HG03558 (cell line): ENCODE results near the gene ECI2.
"Not testable (repeated sequence)": the region's sequence is repeated elsewhere in the genome, so short reads cannot be mapped to it uniquely, and the experiment has no call there.

Experiments used
- ATAC-seq: cut with Tn5 transposase; IDR thresholded peaks from one replicate; pipeline ENCODE4 v1.9.1; 2021; ENCODE audit warnings: moderate number of reproducible peaks; ENCODE audit not compliant: unreplicated experiment; ENCODE audit errors: extremely low read depth

ECI2 gene

DNA sequence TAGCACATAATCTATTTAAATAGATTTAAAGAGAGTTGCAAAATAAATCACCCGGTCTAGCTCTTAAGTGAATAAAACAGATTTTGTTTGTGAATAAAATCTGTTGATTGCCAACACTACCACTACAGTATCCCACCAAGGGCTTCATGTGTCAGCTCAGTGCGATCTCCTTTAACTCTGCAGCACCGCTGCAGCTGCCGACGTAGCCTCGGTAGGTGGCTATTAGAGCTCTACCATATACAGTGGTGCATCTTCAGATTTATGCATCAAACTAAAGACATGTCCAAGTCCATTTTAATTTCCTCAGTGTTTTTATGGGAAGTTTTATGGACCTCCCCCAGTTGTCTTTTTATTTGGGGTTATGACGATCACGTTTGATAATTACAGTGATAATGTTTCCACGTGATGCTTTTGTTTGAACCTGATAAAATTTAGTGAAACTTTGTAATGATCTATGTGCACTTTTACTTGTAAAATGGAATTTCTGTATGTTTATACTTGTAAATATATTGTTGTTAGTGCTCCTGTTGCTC lies 26.7 kb downstream of the ECI2 start:
- no peak for ATAC-seq

DNA sequence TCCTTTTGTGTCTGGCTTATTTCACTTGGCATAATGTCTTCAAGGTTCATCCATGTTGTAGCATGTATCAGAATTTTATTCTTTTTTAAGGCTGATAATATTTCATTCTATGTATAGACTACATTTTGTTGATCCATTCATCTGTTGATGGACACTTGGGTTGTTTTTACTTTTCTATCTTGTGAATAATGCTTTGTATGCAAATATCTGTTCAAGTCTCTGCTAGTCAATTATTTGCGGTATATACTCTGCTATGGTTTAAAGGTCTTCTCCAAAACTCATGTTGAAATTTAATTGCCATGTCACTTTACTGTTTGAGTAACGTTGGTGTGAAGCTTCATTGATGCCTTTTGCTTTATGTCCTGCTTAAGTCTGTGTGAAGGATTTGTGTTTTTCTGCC lies 27.5 kb downstream of the ECI2 start:
- ATAC-seq, result no peak

DNA sequence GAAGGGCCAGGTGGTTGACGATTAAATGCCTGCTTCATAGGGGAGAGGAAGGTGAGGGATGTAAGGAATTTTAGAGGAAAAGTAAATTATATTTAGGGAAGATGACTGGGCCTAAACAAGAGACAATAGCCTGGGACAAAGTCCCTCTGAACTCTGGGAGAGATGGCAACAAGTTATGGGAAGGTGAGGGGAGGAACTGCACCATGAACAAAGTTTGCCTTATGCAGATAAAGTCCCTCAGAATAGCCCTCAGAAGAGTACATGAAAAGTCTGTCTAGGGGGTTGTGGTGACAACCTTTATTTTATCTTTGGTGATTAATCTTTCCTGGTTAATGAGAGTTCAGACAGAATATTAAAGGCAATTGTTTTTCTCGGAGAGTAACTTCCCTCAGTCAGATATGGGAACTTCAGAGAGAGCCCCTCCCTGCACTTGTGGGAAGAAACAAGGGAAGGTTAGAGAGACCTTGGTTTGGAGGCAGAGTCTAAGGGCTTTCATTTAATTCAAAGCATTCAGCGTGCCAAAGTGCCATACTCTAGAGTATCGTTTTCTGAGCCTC lies 29.3 kb downstream of the ECI2 start:
- no peak for ATAC-seq

DNA sequence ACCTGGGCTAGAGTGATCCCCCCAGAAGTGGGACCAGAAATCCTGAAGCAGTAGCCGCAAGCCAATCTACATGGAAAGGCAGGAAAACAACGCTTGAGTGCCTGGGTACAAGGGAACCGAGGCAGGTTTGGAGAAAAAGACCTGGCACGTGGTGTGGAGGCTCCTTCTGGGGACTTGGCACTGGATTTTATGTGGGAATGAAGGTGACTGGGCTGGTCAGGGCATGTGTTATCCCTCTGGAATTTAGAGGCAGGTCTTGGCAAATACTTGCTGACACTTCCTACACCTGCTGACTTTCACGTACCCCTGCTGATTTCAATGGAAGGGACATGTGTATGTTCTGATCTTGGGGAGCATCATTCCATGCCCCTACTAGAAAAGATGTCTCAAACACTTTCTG lies 31.4 kb downstream of the ECI2 start:
- ATAC-seq, result no peak

DNA sequence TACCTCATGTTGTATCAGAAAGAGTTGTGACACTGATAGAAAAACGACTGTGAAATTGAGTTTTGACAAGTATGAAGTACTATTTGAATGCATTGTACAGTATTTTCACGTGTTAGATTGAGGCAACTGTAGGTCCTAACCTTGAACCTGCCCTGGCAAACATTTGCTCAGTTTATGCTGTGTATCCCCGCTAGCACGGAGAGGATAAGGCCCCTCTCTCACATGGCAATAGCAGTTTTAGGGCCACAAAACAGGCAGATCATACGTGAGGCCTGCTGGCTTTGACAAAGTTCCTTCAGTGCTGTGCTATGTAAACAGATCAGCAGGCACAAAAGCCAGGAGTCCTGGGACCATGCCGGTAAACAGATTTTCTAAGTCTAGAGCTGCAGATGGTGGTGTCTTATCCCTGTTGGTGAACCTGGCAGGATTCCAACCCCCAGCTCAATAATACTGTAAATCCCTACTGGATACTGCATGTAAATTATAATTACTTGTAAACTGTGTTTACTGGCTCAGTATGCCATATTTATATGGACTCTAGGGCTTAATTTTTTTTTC lies 32.6 kb downstream of the ECI2 start:
- no peak for ATAC-seq

DNA sequence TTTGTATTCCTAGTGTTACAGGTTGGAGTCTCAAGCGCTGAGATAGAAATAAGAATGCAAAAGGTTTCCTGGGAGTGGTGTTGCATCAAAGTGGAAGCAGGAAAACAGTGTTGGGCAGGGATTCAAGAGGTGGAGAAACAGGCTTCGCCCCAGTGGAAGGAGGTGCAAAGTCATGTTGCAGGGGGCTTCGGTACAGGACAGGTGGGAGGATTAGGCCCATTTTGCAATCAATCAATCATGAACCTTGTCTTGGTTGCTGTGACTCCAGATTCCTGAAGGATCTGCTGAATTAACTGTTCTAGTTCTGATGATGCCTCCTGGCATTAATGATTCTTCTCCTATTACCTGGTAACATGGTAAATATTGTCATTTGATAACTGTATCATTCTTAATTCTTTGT lies 34.1 kb downstream of the ECI2 start:
- no peak for ATAC-seq

DNA sequence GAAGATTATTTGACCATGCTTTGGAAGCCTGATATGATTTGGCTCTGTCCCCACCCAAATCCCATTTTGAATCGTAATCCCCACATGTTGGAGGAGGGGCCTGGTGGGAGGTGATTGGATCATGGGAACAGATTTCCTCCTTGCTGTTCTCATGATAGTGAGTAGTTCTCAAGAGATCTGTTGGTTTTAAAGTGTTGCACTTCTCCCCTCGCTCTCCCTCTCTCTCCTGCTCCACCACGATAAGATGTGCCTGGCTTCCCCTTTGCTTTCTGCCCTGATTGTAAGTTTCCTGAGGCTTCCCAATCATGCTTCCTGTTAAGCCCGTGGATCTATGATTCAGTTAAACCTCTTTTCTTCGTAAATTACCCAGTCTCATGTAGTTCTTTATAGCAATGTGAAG lies 34.7 kb downstream of the ECI2 start:
- no peak for ATAC-seq

DNA sequence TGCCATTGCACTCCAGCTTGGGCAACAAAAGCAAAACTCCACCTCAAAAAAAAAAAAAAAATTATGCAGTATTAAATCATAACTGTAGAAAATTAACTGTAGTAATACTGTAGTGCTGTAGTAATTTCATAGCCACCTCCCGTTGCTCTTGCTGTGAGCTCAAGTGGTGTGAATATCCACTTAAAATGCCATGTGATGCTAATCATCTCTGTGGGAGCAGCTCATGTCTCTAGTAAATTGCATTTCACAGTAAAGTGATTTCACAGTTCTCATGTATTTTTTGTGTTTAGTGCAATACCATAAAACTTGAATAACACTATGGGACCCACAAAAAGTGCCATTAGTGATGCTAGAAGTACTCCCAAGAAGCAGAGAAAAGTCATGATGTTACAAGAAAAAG lies 42.1 kb downstream of the ECI2 start:
- no peak for ATAC-seq

DNA sequence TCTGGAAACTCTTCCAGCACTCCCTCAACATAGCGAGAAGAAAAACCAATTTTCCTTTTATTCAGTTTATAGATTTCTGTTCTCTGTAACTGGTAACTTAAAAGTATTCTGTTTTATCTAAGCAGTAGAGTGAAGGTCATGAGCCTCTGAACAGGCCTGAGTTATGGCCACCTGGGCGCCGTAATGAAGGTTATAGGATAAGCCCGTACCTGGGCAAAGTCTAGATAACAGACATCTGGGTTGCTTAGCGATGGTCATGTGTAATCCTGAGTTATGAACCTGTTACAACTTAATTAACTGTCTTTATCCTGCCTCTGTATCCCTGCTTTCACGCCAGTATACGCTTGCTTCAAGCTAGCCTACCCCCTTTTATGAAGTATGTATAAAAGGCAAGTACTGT lies 43.4 kb downstream of the ECI2 start:
- ATAC-seq, result no peak

DNA sequence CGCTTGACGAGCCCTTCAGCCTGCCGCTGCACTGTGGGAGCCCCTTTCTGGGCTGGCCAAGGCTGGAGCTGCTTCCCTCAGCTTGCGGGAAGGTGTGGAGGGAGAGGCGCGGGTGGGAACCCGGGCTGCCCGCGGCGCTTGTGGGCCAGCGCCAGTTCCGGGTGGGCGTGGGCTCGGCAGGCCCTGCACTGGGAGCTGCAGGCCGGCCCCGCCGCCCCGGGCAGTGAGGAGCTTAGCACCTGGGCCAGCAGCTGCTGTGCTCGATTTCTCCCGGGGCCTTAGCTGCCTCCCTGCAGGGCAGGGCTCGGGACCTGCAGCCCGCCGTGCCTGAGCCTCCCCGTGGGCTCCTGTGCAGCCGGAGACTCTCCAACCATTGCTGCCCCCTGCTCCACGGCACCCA lies 45.3 kb downstream of the ECI2 start:
- not testable (repeated sequence) for ATAC-seq

DNA sequence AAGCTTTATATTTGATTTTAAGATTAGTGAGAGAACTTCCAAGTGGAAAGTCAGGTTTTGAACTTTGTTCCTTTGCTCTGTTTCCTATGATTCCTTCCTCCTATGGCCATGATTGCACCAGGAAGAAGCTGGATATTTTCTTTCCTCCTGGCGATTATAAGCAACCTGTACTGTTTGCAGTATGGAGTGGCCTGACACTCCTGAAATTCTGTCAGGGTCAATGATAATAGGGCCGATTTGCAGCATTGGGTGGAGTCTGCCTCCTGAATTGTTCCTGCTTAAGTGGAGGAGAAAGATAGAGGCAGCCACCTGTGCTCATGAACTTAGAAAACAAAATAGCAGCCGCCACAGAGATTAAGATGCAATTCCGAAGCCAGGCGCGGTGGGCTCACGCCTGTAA lies 46.7 kb downstream of the ECI2 start:
- no peak for ATAC-seq

DNA sequence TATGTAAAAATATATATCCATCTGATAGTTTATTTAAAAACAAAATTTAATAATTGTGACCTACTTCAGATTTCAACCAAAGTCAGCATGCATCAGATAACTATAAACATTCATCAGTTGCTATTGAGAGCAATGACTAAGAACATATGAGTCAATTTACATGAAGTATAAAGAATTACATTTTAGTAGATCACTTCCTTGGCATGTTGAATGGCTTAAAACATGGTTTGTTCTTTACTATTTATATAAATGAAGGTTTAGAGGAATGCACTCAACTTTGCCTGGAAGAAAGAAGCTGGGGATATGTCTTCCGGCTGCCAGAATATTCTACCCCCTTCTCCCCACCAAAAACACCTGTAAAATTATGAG lies 50.1 kb downstream of the ECI2 start:
- ATAC-seq, result no peak

DNA sequence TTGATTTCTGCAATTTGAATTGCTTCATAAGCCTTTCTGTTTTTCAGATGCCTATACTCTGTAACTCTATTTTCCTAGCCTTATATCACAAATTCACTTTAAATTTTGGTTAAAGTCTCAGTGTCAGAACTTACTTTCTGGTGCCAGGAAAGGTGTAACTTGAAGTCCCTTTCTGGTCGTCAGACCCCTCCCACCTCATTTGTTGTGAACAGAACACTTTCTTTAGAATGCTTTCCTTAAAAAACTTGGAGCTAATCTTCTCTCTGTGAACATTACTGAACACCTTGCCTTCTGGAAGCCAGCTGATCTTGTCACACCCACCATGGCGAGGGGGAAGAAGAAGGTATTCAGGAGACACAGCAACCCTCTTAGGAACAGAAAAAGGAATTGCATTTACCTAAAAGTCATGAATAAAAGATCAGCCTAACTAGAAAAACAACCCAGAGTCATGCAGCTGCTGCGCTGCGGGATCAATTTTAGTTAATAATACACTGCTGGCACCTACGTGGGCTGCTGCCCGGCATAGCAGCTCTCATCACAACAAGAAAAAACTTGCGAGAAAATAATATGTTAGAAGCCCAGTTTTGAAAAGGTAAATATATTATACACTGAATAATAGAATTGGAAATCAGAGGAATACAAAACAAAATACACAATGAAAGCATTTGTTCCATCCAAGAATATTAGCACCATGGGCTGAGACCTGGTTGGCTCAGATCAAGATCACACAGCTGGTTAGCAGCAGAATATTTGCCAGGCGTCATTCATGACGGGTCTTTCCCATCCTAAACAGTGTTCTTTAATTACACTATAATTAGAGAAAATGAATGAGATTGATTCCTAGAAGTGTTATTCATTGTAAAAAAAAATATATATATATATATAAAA lies 50.7 kb downstream of the ECI2 start:
- no peak for ATAC-seq

DNA sequence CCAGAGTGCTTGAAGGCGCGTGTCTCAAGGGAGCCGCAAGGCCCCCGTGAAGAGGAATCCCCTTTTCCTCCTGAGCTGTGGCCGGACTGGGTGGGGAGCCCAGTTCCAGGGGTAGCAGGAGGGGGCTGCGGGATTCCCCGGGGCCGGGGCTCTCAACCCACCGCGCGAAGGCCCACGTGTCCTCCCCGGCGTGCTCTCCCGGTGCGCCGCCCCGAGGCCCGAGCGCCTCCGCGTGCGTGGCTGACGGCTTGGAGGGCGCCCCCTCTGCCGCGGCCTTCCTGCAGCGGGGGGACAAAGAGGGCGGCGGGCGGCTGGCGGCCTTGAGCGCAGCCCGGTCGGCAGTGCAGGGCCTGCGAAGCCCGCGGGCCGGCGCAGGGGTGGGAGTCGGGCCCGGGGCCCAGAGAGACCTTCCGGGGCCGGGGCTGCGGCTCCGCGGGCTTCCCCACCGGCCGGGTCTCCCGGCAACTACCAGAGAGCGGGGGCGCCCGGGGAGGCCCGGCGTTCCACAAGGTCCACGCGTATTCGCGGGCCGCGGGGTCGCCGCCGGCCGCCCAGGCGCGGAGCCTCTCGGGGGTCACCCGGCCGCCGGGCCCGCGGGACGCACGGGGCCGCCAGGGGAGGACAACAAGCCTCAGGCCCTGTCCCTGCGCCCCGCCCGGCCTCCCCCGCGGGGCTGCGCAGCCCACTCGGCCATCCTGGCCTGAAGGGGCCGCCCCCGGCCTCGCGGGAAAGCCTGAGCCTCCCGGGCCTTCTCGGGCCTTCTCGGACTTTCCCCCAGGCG lies 56.5 kb downstream of the ECI2 start, which contains the start of gene FAM217A:
TSS of gene FAM217A (minus strand) at position 447 of the 781 bp plus-strand sequence. CDS start 1,723 bp downstream, outside the sequence.
- ATAC-seq, result no peak

DNA sequence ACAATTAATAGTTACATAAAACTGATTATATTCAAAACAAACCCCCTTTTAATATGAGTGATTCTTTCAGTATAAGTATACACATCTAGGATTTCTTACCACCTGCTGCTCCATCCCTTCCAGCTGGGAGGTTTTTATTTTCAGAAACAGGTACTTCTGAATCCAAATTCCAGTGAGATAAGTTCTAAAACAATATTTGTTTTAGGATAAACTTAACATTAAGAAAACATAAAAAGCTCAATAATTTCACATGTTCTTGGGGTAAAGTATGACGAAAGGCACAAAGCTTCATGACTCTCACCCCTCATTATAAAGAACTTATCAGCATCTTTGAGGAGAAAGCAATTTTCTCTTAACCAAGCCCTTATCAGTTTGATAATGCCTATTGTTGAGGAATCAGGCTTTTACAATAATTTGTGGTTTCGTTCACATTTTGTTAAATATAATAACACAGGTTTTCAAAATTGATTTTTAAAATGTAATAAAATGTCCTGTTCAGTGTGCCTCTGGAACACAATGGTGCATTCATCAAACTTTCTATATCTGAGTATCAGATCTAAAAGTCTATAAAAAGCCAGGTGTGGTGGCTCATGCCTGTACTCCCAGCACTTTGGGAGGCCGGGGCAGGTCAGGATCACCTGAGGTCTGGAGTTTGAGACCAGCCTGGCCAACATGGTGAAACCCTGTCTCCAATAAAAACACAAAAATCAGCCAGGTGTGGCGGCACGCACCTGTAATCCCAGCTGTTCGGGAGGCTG lies 60.7 kb downstream of the ECI2 start:
- no peak for ATAC-seq

DNA sequence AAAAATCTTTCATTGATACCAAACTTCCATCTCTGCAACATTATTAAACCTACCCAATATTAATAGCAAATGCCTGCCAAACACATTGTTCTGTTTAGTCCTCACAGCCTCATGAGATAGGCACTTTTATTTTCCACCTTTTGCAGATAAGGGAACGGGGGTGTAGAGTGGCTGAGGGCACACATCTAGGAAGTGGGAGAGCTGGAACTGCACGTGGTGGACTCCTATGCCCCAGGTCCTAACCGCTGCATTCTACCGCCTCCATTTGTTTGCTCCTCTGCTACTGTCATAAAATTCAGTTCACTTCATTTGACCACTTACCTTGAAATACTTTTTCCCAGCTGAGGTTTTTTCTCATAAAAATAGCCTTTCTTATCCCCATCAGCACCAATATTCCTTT lies 64.0 kb downstream of the ECI2 start:
- no peak for ATAC-seq

DNA sequence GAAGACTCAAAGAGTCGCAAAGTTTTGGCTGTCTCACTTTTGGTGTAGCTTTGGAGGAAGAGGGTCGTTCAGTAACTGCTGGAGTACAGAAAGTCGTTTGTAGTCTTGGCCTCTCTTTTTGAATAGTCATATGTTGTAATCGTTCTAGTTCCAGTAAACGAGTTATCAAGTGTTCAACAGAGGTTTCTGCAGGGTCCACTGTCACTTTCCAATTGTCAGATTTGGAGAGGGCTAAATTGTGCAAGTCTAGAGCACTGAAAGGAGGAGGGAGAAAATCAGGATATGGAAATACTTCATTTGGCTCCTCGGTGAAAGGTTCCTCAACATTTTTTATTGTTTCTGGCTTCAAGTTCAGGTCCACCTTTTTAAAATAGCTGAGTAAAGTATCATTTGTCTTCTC lies 66.2 kb downstream of the ECI2 start:
- ATAC-seq, result no peak

DNA sequence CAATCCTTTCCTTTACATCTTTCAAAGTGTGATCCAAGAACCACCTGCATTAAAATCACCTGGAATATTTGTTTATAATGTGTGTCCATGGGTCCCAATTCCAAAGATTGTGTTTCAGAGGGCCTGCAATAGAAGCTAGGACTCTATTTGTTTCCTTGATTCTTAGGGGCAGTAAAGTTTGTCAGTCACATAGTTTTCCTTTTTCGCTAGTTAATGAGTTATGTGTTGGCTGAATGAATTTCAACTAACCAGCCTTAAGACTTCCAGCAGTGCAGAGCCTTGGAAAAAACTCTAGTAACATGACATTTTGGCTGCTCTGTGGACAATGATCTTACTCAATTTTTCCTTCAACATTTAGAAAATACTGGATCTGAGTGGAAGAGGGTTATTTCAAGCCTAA lies 67.7 kb downstream of the ECI2 start:
- ATAC-seq, result no peak

DNA sequence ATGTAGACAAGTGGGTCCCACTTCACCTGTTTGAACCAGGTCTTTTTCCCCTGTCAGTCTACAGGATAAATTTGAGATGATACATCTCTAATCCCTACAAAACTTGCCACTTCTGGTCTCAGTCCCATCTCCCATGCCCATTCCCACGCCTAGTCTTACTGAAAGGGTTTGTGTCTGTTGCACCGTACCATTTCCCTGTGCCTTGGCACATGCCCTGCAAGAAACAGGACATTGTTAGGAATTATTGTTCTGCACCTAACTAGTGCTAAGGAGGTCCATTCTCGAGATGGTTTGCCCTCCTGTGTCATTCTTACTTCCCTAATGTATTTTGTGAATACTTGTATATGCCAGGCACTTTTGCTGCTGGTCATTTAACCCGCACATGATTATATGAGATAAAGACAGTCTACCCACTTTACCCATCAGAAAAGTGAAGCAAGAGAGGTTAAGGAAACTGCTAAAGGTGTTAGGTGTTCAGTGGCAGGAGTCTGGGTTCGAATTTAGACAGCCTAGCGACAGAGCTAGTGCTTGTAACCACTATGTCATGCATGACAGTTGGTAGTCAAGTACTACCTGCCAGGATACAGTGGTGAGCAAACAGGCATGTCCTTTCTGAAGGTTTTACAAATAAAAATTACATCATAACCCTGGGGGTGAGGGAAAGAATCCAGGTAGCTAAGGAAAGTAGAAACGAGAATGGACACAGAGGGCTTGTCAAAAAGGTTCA lies 69.2 kb downstream of the ECI2 start:
- no peak for ATAC-seq
